Naive thymus-derived CD8-positive, alpha-beta T cell (primary cell): ENCODE results near the gene LANCL2. TPM values are rescaled to one million over a fixed set of nuclear protein-coding genes. Genes with fewer than 3 reads are reported as not detected.

ENCODE experiments used
- ATAC-seq, 2 donors: fragments of 150-1000 bp; cut with Tn5 transposase in 1 of 2; sonication (Bioruptor Pico), chemical (Tn5 transposase) in 1 of 2; 1 replicate in 1 of 2; 2 replicates in 1 of 2; pipeline ENCODE4 v1.10.0; 2021; ENCODE audit warnings: mild to moderate bottlenecking in 2 of 2, moderate library complexity in 2 of 2
- POLR2A ChIA-PET: fragments of 350-600 bp; sonication (Branson Sonifier 250); formaldehyde crosslinking; loops from one replicate; lab custom pipeline; 2021; ENCODE audit warnings: antibody characterized with exemption; lab: Charles Lee
- DNase-seq, 10 donors: peaks; one replicate each; pipeline versions ENCODE4 v3.0.0 to v3.0.0-alpha.2; 2020 to 2022
- H3K27ac Mint-ChIP-seq, 10 donors: one replicate each; pipeline ENCODE4 v1.8.0; 2020 to 2022; ENCODE audit warnings: mild to moderate bottlenecking in 10 of 10, mixed read lengths in 10 of 10, moderate library complexity in 4 of 10, inconsistent platforms in 1 of 10
- H3K27me3 Mint-ChIP-seq, 5 donors: one replicate each; pipeline ENCODE4 v1.8.0; 2021 to 2022; ENCODE audit warnings: mixed read lengths in 5 of 5
- H3K36me3 Mint-ChIP-seq, 3 donors: one replicate each; pipeline ENCODE4 v1.8.0; 2020 to 2022; ENCODE audit warnings: mixed read lengths in 3 of 3, mild to moderate bottlenecking in 2 of 3, inconsistent platforms in 1 of 3
- H3K4me1 Mint-ChIP-seq, 4 donors: one replicate each; pipeline ENCODE4 v1.8.0; 2021 to 2022; ENCODE audit warnings: mixed read lengths in 4 of 4
- H3K4me3 Mint-ChIP-seq, 10 donors: one replicate each; pipeline ENCODE4 v1.8.0; 2020 to 2022; ENCODE audit warnings: mild to moderate bottlenecking in 10 of 10, mixed read lengths in 10 of 10, moderate library complexity in 6 of 10, inconsistent platforms in 1 of 10
- H3K9me3 Mint-ChIP-seq, 9 donors: one replicate each; pipeline ENCODE4 v1.8.0; 2020 to 2022; ENCODE audit warnings: mixed read lengths in 9 of 9, mild to moderate bottlenecking in 3 of 9, inconsistent platforms in 1 of 9, moderate library complexity in 1 of 9
- polyA plus RNA-seq, 3 donors: library from polyadenylated mRNA; unstranded; fragments of 300-500 nt; fragmentation: Illumina TruSeq; gene quantifications; one replicate each; pipeline ENCODE4 v1.2.3, GENCODE V29; 2021
- total RNA-seq, 8 experiments: library from RNA in 2 of 8; stranded (reverse) in 2 of 8; gene quantifications; one replicate each; pipeline ENCODE4 v1.2.3 and lab custom pipeline; 2021 to 2026

Gene LANCL2
- total and polyA plus RNA-seq, 5 experiments from 2014 or later, result 4.6 to 7.0 (median 5.7) TPM

DNA sequence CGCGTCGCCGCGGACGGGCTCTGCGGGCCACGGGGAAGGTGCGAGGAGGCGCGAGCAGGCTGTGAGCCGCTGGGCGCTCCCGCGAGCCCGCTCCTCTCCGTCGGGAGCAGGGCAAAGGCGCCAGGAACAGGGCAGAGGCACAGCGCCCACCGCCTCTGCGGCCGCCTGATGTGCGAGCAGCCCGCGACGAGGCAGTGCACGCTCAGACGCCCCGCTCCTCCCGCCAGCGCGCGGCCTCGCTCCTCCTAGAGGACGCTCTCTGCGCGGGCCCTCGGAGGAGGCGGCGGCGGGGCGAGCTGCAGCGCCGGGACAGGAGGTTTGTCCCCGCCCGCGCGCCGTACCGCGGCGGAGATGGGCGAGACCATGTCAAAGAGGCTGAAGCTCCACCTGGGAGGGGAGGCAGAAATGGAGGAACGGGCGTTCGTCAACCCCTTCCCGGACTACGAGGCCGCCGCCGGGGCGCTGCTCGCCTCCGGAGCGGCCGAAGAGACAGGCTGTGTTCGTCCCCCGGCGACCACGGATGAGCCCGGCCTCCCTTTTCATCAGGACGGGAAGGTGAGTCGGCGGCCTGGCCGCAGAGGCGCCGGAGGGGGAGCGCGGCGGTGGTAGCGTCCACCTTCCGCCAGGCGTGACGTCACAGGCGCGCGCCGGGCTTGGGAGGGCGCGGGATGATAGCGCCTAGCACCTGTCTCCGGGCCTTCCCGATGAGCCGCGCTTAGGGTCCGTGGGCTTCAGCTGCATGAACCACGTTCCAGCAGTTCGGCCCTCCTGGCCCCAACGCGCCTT is 731 bp downstream of the LANCL2 start:
- peak; percentile 92 to 100 (median 96) for DNase-seq
- POLR2A ChIA-PET, result interaction anchor here (0.6 to 2.2 kb wide), 23 partner anchors 9 to 741 kb away, joined by 3 to 17 read pairs (median 3); partner anchors contain the start of genes CCT6A, CHCHD2, PSPH and SEC61G

GRCh38 chr7:55366461-55367070 is 1.4 kb downstream of the LANCL2 start:
- Mint-ChIP-seq H3K27me3 (peaks cover 0 to 2% (median 0%) of the 10 kb centered on the region in 5 donors), H3K9me3 (no peaks in the 10 kb centered on the region), H3K27ac (peak overlapping the region in 9 of 10 donors; percentile 98 to 99 (median 98)), H3K4me1 (peaks cover 25 to 40% (median 39%) of the 10 kb centered on the region in 4 donors), H3K4me3 (peak overlapping the region; percentile 89 to 97 (median 94)), H3K36me3 (no peaks in the 10 kb centered on the region)
- ATAC-seq, result peak; percentile 9 to 29
- DNase-seq, result peak in 4 of 10 donors; percentile 16 to 40 (median 30)
- POLR2A ChIA-PET, result interaction anchor here (0.7 to 2.2 kb wide), 19 partner anchors 8 to 740 kb away, joined by 3 to 17 read pairs (median 5); partner anchors contain the start of genes CCT6A, CHCHD2, PSPH and SEC61G

More for the DNA sequence above, 731 bp downstream of the LANCL2 start:
- H3K4me3 Mint-ChIP-seq, result peak overlapping the region; percentile 89 to 97 (median 94)
- peak; percentile 81 to 87 for ATAC-seq
- no peaks in the 10 kb centered on the region for H3K36me3 Mint-ChIP-seq
- H3K27ac Mint-ChIP-seq, result peak overlapping the region in 9 of 10 donors; percentile 98 to 99 (median 98)
- peaks cover 23 to 40% (median 36%) of the 10 kb centered on the region in 4 donors for H3K4me1 Mint-ChIP-seq
- H3K9me3 Mint-ChIP-seq, result no peaks in the 10 kb centered on the region
- peaks cover 0 to 2% (median 0%) of the 10 kb centered on the region in 5 donors for H3K27me3 Mint-ChIP-seq

GRCh38 chr7:55367283-55367840 is 2.2 kb downstream of the LANCL2 start:
- Mint-ChIP-seq H3K4me3 (peak overlapping the region; percentile 89 to 97 (median 94)), H3K36me3 (no peaks in the 10 kb centered on the region), H3K4me1 (peaks cover 25 to 40% (median 39%) of the 10 kb centered on the region in 4 donors), H3K9me3 (no peaks in the 10 kb centered on the region), H3K27ac (peak overlapping the region in 9 of 10 donors; percentile 60 to 99 (median 98)), H3K27me3 (peaks cover 0 to 2% (median 0%) of the 10 kb centered on the region in 5 donors)
- DNase-seq, result no peak
- ATAC-seq, result no peak
- POLR2A ChIA-PET, result interaction anchor here (1.1 to 1.8 kb wide), 2 partner anchors 610 to 684 kb away, joined by 3 to 5 read pairs; partner anchors contain the start of genes CCT6A and PSPH

- Mint-ChIP-seq H3K27me3 (peaks cover 0 to 2% (median 0%) of the 10 kb centered on the region in 5 donors), H3K27ac (peak overlapping the region in 1 of 10 donors; percentile 63), H3K9me3 (no peaks in the 10 kb centered on the region), H3K36me3 (peaks cover 0 to 2% (median 0%) of the 10 kb centered on the region in 3 donors), H3K4me1 (peaks cover 23 to 35% (median 33%) of the 10 kb centered on the region in 4 donors), H3K4me3 (peak overlapping the region in 1 of 10 donors; percentile 18)
- POLR2A ChIA-PET, result no interaction called here
- DNase-seq (no peak), ATAC-seq (no peak)
These were observed 4.6 kb downstream of the LANCL2 start for GRCh38 chr7:55369427-55370400.

DNA sequence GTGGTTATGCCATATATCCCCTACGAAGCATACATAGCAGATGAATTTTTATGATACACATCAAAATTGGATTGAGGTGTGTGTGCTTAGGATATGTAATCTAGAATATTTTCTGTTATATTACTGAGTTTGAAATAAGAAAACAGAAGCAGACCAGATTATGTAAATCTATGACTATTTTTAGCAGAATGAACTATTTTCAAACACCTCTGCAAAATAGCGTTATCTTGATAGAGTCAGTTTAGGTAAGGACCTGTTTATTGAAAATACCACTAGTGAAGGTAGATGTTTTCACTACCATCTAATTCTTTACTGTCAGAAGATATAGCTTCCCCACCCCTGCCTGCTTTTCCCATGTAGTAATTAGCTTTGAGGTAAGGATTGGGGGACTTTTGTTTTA is 9.1 kb downstream of the LANCL2 start:
- peaks cover 6 to 18% (median 13%) of the 10 kb centered on the region in 4 donors for H3K4me1 Mint-ChIP-seq
- POLR2A ChIA-PET, result interaction anchor here (1.3 kb wide), 1 partner anchor 9 kb away, joined by 7 read pairs; the partner anchor contains the start of gene LANCL2
- no peak overlapping the region for H3K4me3 Mint-ChIP-seq
- ATAC-seq (no peak), DNase-seq (no peak)
- H3K27ac Mint-ChIP-seq, result no peak overlapping the region
- no peaks in the 10 kb centered on the region for H3K9me3 Mint-ChIP-seq
- no peaks in the 10 kb centered on the region for H3K27me3 Mint-ChIP-seq
- peaks cover 0 to 2% (median 0%) of the 10 kb centered on the region in 3 donors for H3K36me3 Mint-ChIP-seq

- no peak overlapping the region for H3K27ac Mint-ChIP-seq
- H3K27me3 Mint-ChIP-seq, result no peaks in the 10 kb centered on the region
- H3K4me1 Mint-ChIP-seq, result peaks cover 2 to 10% (median 7%) of the 10 kb centered on the region in 4 donors
- H3K36me3 Mint-ChIP-seq, result peaks cover 0 to 4% (median 0%) of the 10 kb centered on the region in 3 donors
- POLR2A ChIA-PET, result interaction anchor here (1.3 kb wide), 1 partner anchor 10 kb away, joined by 7 read pairs; the partner anchor contains the start of gene LANCL2
- ATAC-seq, result no peak
- no peaks in the 10 kb centered on the region for H3K9me3 Mint-ChIP-seq
- H3K4me3 Mint-ChIP-seq, result no peak overlapping the region
- no peak for DNase-seq
These were observed 10.1 kb downstream of the LANCL2 start for GRCh38 chr7:55375237-55375636.

- POLR2A ChIA-PET, result no interaction called here
- DNase-seq (no peak), ATAC-seq (no peak)
- Mint-ChIP-seq H3K36me3 (peaks cover 0 to 5% (median 4%) of the 10 kb centered on the region in 3 donors), H3K4me3 (no peak overlapping the region), H3K27me3 (no peaks in the 10 kb centered on the region), H3K4me1 (peaks cover 0 to 7% (median 2%) of the 10 kb centered on the region in 4 donors), H3K27ac (no peak overlapping the region), H3K9me3 (no peaks in the 10 kb centered on the region)
These were observed 12.2 kb downstream of the LANCL2 start for GRCh38 chr7:55377162-55377817.

- no peaks in the 10 kb centered on the region for H3K27me3 Mint-ChIP-seq
- H3K27ac Mint-ChIP-seq, result no peak overlapping the region
- peaks cover 3 to 5% (median 5%) of the 10 kb centered on the region in 3 donors for H3K36me3 Mint-ChIP-seq
- POLR2A ChIA-PET, result interaction anchor here (0.5 kb wide), 1 partner anchor 629 kb away, joined by 3 read pairs; no protein-coding TSS in a partner anchor
- H3K4me1 Mint-ChIP-seq, result peaks cover 0 to 9% (median 2%) of the 10 kb centered on the region in 4 donors
- H3K4me3 Mint-ChIP-seq, result no peak overlapping the region
- DNase-seq, result no peak
- peaks cover 0 to 8% (median 3%) of the 10 kb centered on the region in 9 donors for H3K9me3 Mint-ChIP-seq
- ATAC-seq, result no peak
These were observed 14.1 kb downstream of the LANCL2 start for GRCh38 chr7:55379285-55379684.

DNA sequence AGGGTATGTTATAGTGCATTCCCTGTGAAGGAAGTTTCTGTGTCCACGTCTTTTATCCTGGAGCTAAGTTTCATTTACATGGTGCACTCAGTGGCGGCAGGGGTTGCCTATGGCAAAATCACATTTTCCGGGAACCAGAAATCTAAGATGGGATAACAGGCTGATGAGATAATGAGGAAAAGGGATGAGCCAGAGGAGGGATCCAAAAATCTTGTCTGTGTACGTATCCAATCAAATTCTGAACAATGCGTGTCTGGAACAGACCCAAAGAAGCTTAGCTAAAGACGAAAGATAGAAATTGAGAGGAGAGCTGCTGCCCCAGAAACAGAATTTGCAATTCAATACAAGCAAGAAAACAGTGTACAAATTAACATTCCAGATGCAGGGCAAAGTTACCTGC is 16.1 kb downstream of the LANCL2 start:
- Mint-ChIP-seq H3K27ac (no peak overlapping the region), H3K9me3 (peaks cover 0 to 24% (median 16%) of the 10 kb centered on the region in 9 donors)

DNA sequence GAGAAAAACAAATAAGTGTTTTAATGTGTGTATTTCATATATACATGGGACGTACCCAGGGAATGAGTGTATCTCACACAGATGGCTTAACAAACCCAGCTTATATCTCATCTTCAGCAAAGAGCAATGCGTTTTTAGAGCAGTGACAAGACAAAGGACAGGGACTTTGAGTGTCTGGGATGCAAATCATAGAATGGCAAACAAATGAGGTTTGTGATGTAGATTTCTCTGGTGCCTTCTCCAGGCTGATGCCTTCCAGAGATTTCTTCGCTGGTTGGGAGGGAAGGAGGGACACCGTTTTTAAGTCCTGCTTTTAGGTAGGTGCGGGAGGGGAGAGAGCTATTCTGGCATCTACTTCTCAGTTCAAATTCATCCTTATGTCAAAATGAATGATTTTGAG is 16.6 kb downstream of the LANCL2 start:
- H3K9me3 Mint-ChIP-seq, result peaks cover 4 to 29% (median 20%) of the 10 kb centered on the region in 9 donors

More for the DNA sequence above, 16.1 kb downstream of the LANCL2 start:
- H3K4me1 Mint-ChIP-seq, result peaks cover 0 to 12% (median 1%) of the 10 kb centered on the region in 4 donors
- no peak overlapping the region for H3K4me3 Mint-ChIP-seq
- peaks cover 8 to 19% (median 16%) of the 10 kb centered on the region in 3 donors for H3K36me3 Mint-ChIP-seq
- POLR2A ChIA-PET, result interaction anchor here (0.6 to 1.3 kb wide), 2 partner anchors 15 to 706 kb away, joined by 3 to 4 read pairs; no protein-coding TSS in a partner anchor
- ATAC-seq, result no peak
- no peaks in the 10 kb centered on the region for H3K27me3 Mint-ChIP-seq
- no peak for DNase-seq

More for the DNA sequence above, 16.6 kb downstream of the LANCL2 start:
- H3K36me3 Mint-ChIP-seq, result peaks cover 8 to 24% (median 19%) of the 10 kb centered on the region in 3 donors
- POLR2A ChIA-PET, result interaction anchor here (1.3 kb wide), 1 partner anchor 16 kb away, joined by 3 read pairs; no protein-coding TSS in a partner anchor
- DNase-seq (no peak), ATAC-seq (no peak)
- H3K27ac Mint-ChIP-seq, result no peak overlapping the region
- no peaks in the 10 kb centered on the region for H3K27me3 Mint-ChIP-seq
- H3K4me1 Mint-ChIP-seq, result peaks cover 0 to 12% (median 1%) of the 10 kb centered on the region in 4 donors
- H3K4me3 Mint-ChIP-seq, result no peak overlapping the region
